Type B pancreatic cell (in vitro differentiated cells): ENCODE measurements around the gene IFNAR1. TPM values are rescaled to one million over a fixed set of nuclear protein-coding genes. Genes with fewer than 3 reads are reported as not detected.

Experiments used
- DNase-seq: peaks from one replicate; pipeline ENCODE4 v3.0.0; 2021; ENCODE audit warnings: mixed read lengths; ENCODE audit not compliant: unreplicated experiment; ENCODE audit errors: extremely low spot score
- H3K27ac Mint-ChIP-seq: 2 replicates; pipeline ENCODE4 v1.8.0; 2021; ENCODE audit warnings: mild to moderate bottlenecking, mixed read lengths
- H3K27me3 Mint-ChIP-seq: 2 replicates; pipeline ENCODE4 v1.8.0; 2021; ENCODE audit warnings: mixed read lengths
- H3K36me3 Mint-ChIP-seq: 2 replicates; pipeline ENCODE4 v1.8.0; 2021; ENCODE audit warnings: mixed read lengths
- H3K4me1 Mint-ChIP-seq: one replicate; pipeline ENCODE4 v1.8.0; 2021; ENCODE audit warnings: mixed read lengths; ENCODE audit not compliant: unreplicated experiment
- H3K4me3 Mint-ChIP-seq: 2 replicates; pipeline ENCODE4 v1.8.0; 2021; ENCODE audit warnings: mild to moderate bottlenecking, mixed read lengths
- H3K9me3 Mint-ChIP-seq: 2 replicates; pipeline ENCODE4 v1.8.0; 2021; ENCODE audit warnings: mixed read lengths
- total RNA-seq: library from RNA; stranded (reverse); gene quantifications from 2 replicates; pipeline ENCODE4 v1.2.1, GENCODE V29; 2021; ENCODE audit warnings: low replicate concordance
- TF ChIP-seq, protein P1 (sequence below): fragments of 200-600 bp; sonication (generic); conservative IDR thresholded peaks from 2 replicates; pipeline ENCODE4 v1.5.0; 2021; ENCODE audit warnings: antibody characterized with exemption, mild to moderate bottlenecking

IFNAR1 gene
- total RNA-seq, 1 donor from 2014 or later, result 26.4 TPM

DNA sequence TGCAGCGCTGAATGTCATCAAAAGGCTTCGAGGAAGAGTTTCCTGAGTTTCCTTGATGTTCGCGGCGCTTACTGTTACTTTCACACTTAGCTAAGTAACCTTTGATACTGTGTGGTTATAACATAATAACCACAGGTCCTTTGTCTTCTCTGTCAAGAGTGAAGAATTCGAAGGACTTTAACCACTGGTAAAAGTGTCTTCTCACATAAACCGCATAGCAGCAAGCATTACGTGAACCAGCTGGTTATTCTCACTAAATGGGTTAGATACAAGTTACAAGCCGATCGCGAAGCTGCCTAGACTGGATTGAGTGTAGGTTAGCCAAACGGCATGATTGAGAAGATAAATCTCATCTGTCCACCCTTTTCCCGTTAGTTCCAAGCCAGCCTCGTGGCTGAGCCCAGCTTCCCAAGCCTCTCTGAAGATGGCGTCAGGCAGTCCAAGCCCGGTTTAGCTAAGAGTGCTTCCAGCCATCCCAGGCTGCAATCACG, 60.1 kb downstream of the IFNAR1 start:
- H3K9me3 Mint-ChIP-seq, result no peaks in the 10 kb centered on the region
- no peak for DNase-seq
- no peaks in the 10 kb centered on the region for H3K27me3 Mint-ChIP-seq
- no peaks in the 10 kb centered on the region for H3K36me3 Mint-ChIP-seq
- TF ChIP-seq, protein P1, sequence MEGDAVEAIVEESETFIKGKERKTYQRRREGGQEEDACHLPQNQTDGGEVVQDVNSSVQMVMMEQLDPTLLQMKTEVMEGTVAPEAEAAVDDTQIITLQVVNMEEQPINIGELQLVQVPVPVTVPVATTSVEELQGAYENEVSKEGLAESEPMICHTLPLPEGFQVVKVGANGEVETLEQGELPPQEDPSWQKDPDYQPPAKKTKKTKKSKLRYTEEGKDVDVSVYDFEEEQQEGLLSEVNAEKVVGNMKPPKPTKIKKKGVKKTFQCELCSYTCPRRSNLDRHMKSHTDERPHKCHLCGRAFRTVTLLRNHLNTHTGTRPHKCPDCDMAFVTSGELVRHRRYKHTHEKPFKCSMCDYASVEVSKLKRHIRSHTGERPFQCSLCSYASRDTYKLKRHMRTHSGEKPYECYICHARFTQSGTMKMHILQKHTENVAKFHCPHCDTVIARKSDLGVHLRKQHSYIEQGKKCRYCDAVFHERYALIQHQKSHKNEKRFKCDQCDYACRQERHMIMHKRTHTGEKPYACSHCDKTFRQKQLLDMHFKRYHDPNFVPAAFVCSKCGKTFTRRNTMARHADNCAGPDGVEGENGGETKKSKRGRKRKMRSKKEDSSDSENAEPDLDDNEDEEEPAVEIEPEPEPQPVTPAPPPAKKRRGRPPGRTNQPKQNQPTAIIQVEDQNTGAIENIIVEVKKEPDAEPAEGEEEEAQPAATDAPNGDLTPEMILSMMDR, result no peak
- H3K4me1 Mint-ChIP-seq, result peaks cover 5% of the 10 kb centered on the region
- no peak overlapping the region for H3K27ac Mint-ChIP-seq
- H3K4me3 Mint-ChIP-seq, result no peak overlapping the region

GRCh38 chr21:33386222-33386784, 61.5 kb downstream of the IFNAR1 start:
- TF ChIP-seq, protein P1, result peak; percentile 52

DNA sequence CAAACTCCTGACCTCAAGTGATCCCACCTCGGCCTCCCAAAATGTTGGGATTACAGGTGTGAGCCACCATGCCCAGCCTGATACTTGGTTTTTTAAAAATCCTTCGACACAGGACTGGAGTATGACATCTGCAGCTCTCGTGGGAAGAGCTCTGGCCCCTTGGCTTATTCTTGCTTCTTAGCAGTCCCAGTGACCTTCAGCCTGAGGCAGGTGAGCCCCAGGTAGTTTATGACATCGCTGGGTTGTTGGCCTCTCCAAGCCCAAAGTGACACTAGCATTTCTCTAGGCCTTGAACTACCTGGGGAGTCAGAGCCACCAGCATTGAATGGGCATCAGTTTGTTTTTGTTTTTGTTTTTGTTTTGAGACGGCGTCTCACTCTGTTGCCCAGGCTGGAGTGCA, 62.5 kb downstream of the IFNAR1 start:
- DNase-seq, result no peak
- Mint-ChIP-seq H3K9me3 (no peaks in the 10 kb centered on the region), H3K27me3 (no peaks in the 10 kb centered on the region), H3K4me3 (no peak overlapping the region), H3K4me1 (peaks cover 5% of the 10 kb centered on the region), H3K27ac (no peak overlapping the region), H3K36me3 (no peaks in the 10 kb centered on the region)
- TF ChIP-seq, protein P1, result no peak

More at GRCh38 chr21:33386222-33386784, 61.5 kb downstream of the IFNAR1 start:
- Mint-ChIP-seq H3K4me3 (no peak overlapping the region), H3K36me3 (no peaks in the 10 kb centered on the region), H3K4me1 (peaks cover 5% of the 10 kb centered on the region), H3K27me3 (no peaks in the 10 kb centered on the region), H3K27ac (no peak overlapping the region), H3K9me3 (no peaks in the 10 kb centered on the region)
- no peak for DNase-seq

DNA sequence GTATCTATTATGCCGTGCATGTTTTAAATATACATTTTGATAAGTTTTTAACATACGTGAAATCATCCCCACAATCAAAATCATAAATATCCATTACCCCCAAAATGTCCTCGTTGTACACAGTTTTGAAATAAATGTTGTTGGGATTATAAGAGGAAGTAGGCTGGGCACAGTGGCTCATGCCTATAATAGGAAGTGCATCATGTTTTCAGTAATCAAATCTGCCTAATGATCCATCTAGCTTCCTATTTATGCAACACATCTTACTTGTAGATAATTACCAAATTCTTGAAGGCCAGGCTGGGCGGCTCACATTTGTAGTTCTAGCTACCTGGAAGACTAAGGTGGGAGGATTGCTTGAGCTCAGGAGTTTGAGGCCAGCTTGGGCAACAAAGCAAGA, 63.4 kb downstream of the IFNAR1 start:
- TF ChIP-seq, protein P1, result no peak
- Mint-ChIP-seq H3K27ac (no peak overlapping the region), H3K9me3 (no peaks in the 10 kb centered on the region), H3K4me3 (no peak overlapping the region), H3K27me3 (no peaks in the 10 kb centered on the region), H3K4me1 (peaks cover 2% of the 10 kb centered on the region), H3K36me3 (no peaks in the 10 kb centered on the region)
- no peak for DNase-seq

GRCh38 chr21:33390479-33390878, 65.7 kb downstream of the IFNAR1 start:
- no peak for DNase-seq
- H3K4me3 Mint-ChIP-seq, result no peak overlapping the region
- TF ChIP-seq, protein P1, result no peak
- H3K27me3 Mint-ChIP-seq, result no peaks in the 10 kb centered on the region
- H3K27ac Mint-ChIP-seq, result peak overlapping the region; percentile 56
- no peaks in the 10 kb centered on the region for H3K36me3 Mint-ChIP-seq
- H3K4me1 Mint-ChIP-seq, result no peaks in the 10 kb centered on the region
- H3K9me3 Mint-ChIP-seq, result no peaks in the 10 kb centered on the region
